GM23338 (cell line): ENCODE data around the gene SLC16A9. TPM values are rescaled to one million over a fixed set of nuclear protein-coding genes. Genes with fewer than 3 reads are reported as not detected.

Experiments
- ATAC-seq: fragments of 200-7000 bp; cut with Tn5 transposase; 3 replicates; pipeline ENCODE4 v1.9.1; 2020
- DNase-seq: peaks from one replicate; pipeline ENCODE4 v3.0.0-alpha.2; 2015; ENCODE audit warnings: low spot score
- H2AFZ ChIP-seq: fragments of 200-600 bp; sonication (generic); 2 replicates; pipeline ENCODE4 v1.8.0; 2016; ENCODE audit warnings: antibody characterized with exemption, mild to moderate bottlenecking, moderate library complexity
- H3F3A ChIP-seq: fragments of 200-600 bp; sonication (generic); replicated peaks from 2 replicates; pipeline ENCODE4 v1.8.0; 2017; ENCODE audit warnings: antibody characterized with exemption, mixed run types, low read depth
- H3K27ac ChIP-seq: fragments of 200-600 bp; sonication (generic); 2 replicates; pipeline ENCODE4 v1.6.1; 2016; ENCODE audit warnings: low read depth
- H3K27me3 ChIP-seq: fragments of 200-600 bp; sonication (generic); 2 replicates; pipeline ENCODE4 v1.8.0; 2016; ENCODE audit warnings: mild to moderate bottlenecking, mixed run types, moderate library complexity; ENCODE audit not compliant: insufficient read depth
- H3K36me3 ChIP-seq: fragments of 200-600 bp; sonication (generic); 2 replicates; pipeline ENCODE4 v1.8.0; 2016; ENCODE audit warnings: mild to moderate bottlenecking; ENCODE audit not compliant: insufficient read depth
- H3K4me1 ChIP-seq: fragments of 200-600 bp; sonication (generic); 2 replicates; pipeline ENCODE4 v1.8.0; 2016; ENCODE audit warnings: mild to moderate bottlenecking, moderate library complexity; ENCODE audit not compliant: insufficient read depth
- H3K4me2 ChIP-seq: fragments of 200-600 bp; sonication (generic); 2 replicates; pipeline ENCODE4 v1.7.1; 2017; ENCODE audit warnings: mixed run types
- H3K4me3 ChIP-seq: fragments of 200-600 bp; sonication (generic); 2 replicates; pipeline ENCODE4 v1.6.1; 2016; ENCODE audit warnings: mixed run types
- H3K79me2 ChIP-seq: fragments of 200-600 bp; sonication (generic); replicated peaks from 2 replicates; pipeline ENCODE4 v1.8.0; 2017; ENCODE audit warnings: mild to moderate bottlenecking; ENCODE audit not compliant: insufficient read depth
- H3K9me2 ChIP-seq: fragments of 200-600 bp; sonication (generic); 2 replicates; pipeline ENCODE4 v1.8.0; 2017; ENCODE audit not compliant: insufficient read depth
- H4K20me1 ChIP-seq: fragments of 200-600 bp; sonication (generic); replicated peaks from 2 replicates; pipeline ENCODE4 v1.8.0; 2017; ENCODE audit warnings: mild to moderate bottlenecking; ENCODE audit not compliant: insufficient read depth
- H3K27ac Mint-ChIP-seq: 2 replicates; pipeline ENCODE4 v1.8.0; 2020; ENCODE audit warnings: inconsistent platforms, mild to moderate bottlenecking, moderate library complexity, mixed read lengths
- H3K27me3 Mint-ChIP-seq: 3 replicates; pipeline ENCODE4 v1.8.0; 2022; ENCODE audit warnings: low read depth, mild to moderate bottlenecking, moderate library complexity, mixed read lengths, inconsistent platforms; ENCODE audit not compliant: insufficient read depth, poor library complexity
- H3K36me3 Mint-ChIP-seq: 3 replicates; pipeline ENCODE4 v1.8.0; 2021; ENCODE audit warnings: low read depth, mild to moderate bottlenecking, inconsistent platforms, moderate library complexity, mixed read lengths
- H3K4me1 Mint-ChIP-seq: 3 replicates; pipeline ENCODE4 v1.8.0; 2020; ENCODE audit warnings: mild to moderate bottlenecking, inconsistent platforms, mixed read lengths
- H3K4me3 Mint-ChIP-seq: 3 replicates; pipeline ENCODE4 v1.8.0; 2021; ENCODE audit warnings: moderate library complexity, mild to moderate bottlenecking, inconsistent platforms, mixed read lengths
- H3K9me3 Mint-ChIP-seq: 3 replicates; pipeline ENCODE4 v1.8.0; 2020; ENCODE audit warnings: moderate library complexity, mild to moderate bottlenecking, inconsistent platforms, mixed read lengths
- CTCF ChIP-seq, 2 experiments: fragments of 200-600 bp in 1 of 2; sonication (generic) in 1 of 2; conservative IDR thresholded peaks; 2 replicates each; pipeline versions ENCODE4 v1.5.1 to v1.6.1; 2016 to 2017; ENCODE audit warnings: antibody characterized with exemption in 2 of 2, low read depth in 2 of 2, mild to moderate bottlenecking in 2 of 2, moderate library complexity in 1 of 2
- ETS1 ChIP-seq: IDR thresholded peaks from 2 replicates; pipeline ENCODE4 v1.6.1; 2016; ENCODE audit warnings: antibody characterized with exemption
- EZH2 ChIP-seq: fragments of 200-600 bp; sonication (generic); IDR thresholded peaks from one replicate; pipeline ENCODE4 v1.8.0; 2017; ENCODE audit warnings: antibody characterized with exemption, mild to moderate bottlenecking, low read depth; ENCODE audit not compliant: unreplicated experiment
- STAT1 ChIP-seq: IDR thresholded peaks from one replicate; pipeline ENCODE4 v1.6.1; 2016; ENCODE audit warnings: antibody characterized with exemption; ENCODE audit not compliant: unreplicated experiment
- ZNF114 ChIP-seq: fragments of 250-450 bp; sonication (Bioruptor Pico); IDR thresholded peaks from 2 replicates; pipeline ENCODE4 v1.5.0; 2020; ENCODE audit warnings: mild to moderate bottlenecking, moderate library complexity
- ZNF331 ChIP-seq: fragments of 250-450 bp; sonication (Bioruptor Pico); IDR thresholded peaks from 2 replicates; pipeline ENCODE4 v1.5.0; 2020; ENCODE audit warnings: low read depth, mild to moderate bottlenecking, moderate library complexity
- polyA plus RNA-seq: library from polyadenylated mRNA; unstranded; fragments of >200 nt; fragmentation: Nextera tagmentation; extraction: Ambion mirVana; gene quantifications from 2 replicates; pipeline ENCODE4 v1.2.1, GENCODE V29; 2016
- total RNA-seq: library from RNA; depleted of rRNA; stranded (reverse); fragments of >200 nt; shearing (Covaris generic); gene quantifications from 2 replicates; pipeline ENCODE4 v1.2.3, GENCODE V29; 2014
- TF ChIP-seq, protein P1 (sequence below): fragments of 250-450 bp; sonication (Bioruptor Pico); IDR thresholded peaks from 2 replicates; pipeline ENCODE4 v1.5.0; 2020; ENCODE audit warnings: mild to moderate bottlenecking, moderate library complexity

Gene SLC16A9
- total and polyA plus RNA-seq, 2 experiments from 2014 or later = 6.5 to 11.4 TPM

DNA sequence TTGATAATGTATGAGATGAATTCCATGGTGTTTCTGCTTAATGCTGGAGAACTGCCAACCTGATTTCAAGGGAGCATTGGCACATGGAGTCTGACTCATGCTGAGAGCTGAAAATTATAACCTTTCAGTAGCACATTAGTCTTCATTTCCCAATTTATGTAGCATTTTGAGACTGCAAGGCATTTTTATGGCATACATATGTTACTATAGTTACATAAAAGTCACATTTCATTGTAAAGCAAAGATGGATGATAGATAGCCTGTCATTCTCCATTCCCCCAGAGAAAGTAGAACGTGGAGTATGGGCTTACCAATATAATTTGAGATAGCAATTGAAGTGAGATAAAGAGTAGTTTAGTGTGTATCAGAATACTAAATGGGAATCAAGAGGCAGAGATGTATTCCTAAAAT, 103.1 kb downstream of the SLC16A9 start:
- ATAC-seq = no peak
- Histone ChIP-seq H3K9me2 (peaks cover 4% of the 10 kb centered on the region; the same call in 1 of the 2 replicates), H3K27ac (no peak overlapping the region), H3K4me2 (no peak overlapping the region), H3K27me3 (no peaks in the 10 kb centered on the region), H3K4me1 (no peaks in the 10 kb centered on the region), H3K36me3 (no peaks in the 10 kb centered on the region), H3K79me2 (no peaks in the 10 kb centered on the region), H3F3A (no peaks in the 10 kb centered on the region), H2AFZ (no peak overlapping the region), H4K20me1 (no peaks in the 10 kb centered on the region), H3K4me3 (no peak overlapping the region)
- Mint-ChIP-seq H3K27me3 (no peaks in the 10 kb centered on the region), H3K9me3 (no peaks in the 10 kb centered on the region), H3K36me3 (no peaks in the 10 kb centered on the region), H3K4me3 (no peak overlapping the region), H3K27ac (no peak overlapping the region), H3K4me1 (no peaks in the 10 kb centered on the region; the same call in 2 of the 3 replicates)
- TF ChIP-seq STAT1 (no peak), EZH2 (no peak), CTCF (conservative IDR thresholded peaks at IDR 0.05; ENCODE audit: low read depth in 2 of 2) (no peak), ZNF331 (CRISPR knock-in tag) (no peak), ZNF114 (CRISPR knock-in tag) (no peak), ETS1 (no peak)
- TF ChIP-seq, protein P1, sequence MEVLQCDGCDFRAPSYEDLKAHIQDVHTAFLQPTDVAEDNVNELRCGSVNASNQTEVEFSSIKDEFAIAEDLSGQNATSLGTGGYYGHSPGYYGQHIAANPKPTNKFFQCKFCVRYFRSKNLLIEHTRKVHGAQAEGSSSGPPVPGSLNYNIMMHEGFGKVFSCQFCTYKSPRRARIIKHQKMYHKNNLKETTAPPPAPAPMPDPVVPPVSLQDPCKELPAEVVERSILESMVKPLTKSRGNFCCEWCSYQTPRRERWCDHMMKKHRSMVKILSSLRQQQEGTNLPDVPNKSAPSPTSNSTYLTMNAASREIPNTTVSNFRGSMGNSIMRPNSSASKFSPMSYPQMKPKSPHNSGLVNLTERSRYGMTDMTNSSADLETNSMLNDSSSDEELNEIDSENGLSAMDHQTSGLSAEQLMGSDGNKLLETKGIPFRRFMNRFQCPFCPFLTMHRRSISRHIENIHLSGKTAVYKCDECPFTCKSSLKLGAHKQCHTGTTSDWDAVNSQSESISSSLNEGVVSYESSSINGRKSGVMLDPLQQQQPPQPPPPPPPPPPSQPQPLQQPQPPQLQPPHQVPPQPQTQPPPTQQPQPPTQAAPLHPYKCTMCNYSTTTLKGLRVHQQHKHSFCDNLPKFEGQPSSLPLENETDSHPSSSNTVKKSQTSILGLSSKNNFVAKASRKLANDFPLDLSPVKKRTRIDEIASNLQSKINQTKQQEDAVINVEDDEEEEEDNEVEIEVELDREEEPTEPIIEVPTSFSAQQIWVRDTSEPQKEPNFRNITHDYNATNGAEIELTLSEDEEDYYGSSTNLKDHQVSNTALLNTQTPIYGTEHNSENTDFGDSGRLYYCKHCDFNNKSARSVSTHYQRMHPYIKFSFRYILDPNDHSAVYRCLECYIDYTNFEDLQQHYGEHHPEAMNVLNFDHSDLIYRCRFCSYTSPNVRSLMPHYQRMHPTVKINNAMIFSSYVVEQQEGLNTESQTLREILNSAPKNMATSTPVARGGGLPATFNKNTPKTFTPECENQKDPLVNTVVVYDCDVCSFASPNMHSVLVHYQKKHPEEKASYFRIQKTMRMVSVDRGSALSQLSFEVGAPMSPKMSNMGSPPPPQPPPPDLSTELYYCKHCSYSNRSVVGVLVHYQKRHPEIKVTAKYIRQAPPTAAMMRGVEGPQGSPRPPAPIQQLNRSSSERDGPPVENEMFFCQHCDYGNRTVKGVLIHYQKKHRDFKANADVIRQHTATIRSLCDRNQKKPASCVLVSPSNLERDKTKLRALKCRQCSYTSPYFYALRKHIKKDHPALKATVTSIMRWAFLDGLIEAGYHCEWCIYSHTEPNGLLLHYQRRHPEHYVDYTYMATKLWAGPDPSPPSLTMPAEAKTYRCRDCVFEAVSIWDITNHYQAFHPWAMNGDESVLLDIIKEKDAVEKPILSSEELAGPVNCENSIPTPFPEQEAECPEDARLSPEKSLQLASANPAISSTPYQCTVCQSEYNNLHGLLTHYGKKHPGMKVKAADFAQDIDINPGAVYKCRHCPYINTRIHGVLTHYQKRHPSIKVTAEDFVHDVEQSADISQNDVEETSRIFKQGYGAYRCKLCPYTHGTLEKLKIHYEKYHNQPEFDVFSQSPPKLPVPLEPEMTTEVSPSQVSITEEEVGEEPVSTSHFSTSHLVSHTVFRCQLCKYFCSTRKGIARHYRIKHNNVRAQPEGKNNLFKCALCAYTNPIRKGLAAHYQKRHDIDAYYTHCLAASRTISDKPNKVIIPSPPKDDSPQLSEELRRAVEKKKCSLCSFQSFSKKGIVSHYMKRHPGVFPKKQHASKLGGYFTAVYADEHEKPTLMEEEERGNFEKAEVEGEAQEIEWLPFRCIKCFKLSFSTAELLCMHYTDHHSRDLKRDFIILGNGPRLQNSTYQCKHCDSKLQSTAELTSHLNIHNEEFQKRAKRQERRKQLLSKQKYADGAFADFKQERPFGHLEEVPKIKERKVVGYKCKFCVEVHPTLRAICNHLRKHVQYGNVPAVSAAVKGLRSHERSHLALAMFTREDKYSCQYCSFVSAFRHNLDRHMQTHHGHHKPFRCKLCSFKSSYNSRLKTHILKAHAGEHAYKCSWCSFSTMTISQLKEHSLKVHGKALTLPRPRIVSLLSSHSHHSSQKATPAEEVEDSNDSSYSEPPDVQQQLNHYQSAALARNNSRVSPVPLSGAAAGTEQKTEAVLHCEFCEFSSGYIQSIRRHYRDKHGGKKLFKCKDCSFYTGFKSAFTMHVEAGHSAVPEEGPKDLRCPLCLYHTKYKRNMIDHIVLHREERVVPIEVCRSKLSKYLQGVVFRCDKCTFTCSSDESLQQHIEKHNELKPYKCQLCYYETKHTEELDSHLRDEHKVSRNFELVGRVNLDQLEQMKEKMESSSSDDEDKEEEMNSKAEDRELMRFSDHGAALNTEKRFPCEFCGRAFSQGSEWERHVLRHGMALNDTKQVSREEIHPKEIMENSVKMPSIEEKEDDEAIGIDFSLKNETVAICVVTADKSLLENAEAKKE (CRISPR knock-in tag) = no peak
- no peak for DNase-seq
